ENCODE measurements around the gene NR5A2.

Gene NR5A2

DNA sequence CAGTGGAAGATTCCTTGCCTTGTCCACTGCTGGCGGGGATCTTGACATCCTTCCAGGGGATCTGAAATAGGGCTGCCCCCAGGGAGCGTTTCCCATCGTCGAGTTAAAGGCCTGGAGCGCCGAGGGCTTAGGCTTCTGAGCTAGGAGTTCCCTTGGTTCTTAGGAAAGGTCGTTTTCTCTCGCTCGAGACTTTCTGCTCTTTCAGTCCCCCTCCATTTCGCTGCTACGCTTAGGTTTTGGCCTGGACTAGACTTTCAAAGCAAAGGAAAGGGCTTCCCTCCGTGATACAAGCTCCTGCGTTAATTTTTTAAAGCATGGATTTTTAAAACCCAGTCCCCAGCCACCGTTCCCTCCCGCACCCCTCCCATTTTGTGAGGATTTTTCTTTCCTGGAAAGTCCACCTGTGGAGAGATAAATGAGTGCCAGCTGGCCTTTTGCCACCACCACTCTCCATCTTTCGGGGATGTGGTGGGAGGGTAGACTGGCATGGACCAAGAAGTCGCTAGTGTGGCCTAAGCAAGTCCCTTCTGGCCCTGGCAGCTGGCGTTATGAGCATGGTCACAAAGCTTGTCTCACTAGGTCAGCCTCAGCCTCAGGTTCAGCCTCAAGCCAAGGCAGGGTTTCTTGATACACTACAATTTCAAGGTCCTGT is 9.2 kb downstream of the NR5A2 start:
- no peak for DNase-seq

DNA sequence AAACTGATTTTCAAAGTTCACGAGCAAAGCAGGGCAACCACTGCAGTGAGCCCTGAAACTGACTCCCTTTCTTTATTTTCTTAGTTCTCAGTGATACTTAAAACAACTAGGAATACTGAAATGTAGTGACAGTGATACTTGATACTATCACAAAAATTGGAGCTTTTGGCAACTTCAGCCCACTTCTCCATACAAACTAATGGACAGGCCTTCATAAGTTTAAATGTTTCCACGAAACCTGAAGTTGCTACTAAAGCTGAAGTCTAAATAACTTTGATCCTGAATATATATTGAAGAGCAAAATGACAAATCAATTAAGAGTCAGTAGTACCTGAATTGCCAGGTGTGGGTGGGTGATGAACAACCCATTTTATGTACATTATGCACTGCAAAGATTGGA is 10.0 kb downstream of the NR5A2 start:
- DNase-seq = no peak

GRCh38 chr1:200037904-200038303 is 10.4 kb downstream of the NR5A2 start:
- DNase-seq = no peak

DNA sequence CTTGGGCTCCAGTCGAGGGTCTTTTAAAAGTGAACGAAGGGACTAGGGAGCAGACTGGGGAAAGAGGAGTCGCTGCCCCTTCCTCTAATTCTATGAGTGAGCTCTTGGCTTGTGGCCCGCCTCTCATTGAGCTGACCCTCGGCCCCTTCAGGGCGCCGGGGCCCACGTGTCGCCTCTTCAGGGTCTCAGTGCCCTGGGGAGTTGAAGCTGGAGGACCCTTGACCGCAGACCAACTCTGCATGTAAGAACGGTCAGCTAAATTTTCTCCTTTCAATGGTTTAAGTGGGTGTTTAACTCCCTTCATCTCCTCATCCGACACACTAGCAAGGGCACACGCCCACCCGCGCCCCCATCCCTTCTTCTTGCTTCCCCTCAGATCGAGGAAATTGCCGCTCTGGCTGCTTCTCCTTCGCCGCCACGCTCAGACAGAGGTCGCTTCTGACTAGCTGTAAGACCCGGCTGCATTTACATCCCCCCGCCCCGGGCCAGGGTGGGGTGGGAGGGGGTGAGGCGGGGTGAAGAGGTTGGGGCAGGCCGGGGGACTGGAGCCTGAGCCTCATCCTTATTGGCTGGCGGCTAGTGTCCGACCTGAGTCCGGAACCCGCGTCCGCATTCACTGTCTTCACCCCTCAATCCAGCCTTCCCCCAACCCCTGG is 10.9 kb downstream of the NR5A2 start:
- DNase-seq = no peak

- no peak for DNase-seq
Measured at GRCh38 chr1:200038981-200039848, 11.7 kb downstream of the NR5A2 start.

- DNase-seq = no peak
Measured at GRCh38 chr1:200039849-200040474, 12.5 kb downstream of the NR5A2 start.

GRCh38 chr1:200040481-200041138 is 13.1 kb downstream of the NR5A2 start:
- no peak for DNase-seq

GRCh38 chr1:200041337-200042118 is 14.0 kb downstream of the NR5A2 start:
- DNase-seq = no peak

DNA sequence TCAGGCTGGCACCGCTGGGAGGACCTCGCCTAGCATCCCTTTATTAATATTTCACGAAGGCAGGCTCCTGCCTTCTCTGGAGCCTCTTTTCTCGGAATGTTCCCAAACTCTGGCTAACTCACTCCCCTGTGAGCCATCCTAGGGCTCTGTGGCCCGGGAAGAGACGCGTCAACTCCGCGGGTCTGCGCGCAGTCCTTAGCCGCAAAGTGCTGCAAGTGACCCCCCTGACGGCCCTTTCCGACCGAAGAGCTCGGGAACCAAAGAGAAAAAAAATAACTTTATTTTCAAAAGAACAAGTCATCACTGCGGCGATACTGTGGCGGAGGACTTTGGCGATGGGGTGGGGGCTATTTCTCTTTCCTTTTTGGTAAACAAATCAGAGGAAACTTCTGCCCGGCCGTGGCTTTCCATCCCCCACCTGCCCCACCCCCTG is 14.6 kb downstream of the NR5A2 start:
- DNase-seq = no peak

GRCh38 chr1:200042552-200043335 is 15.2 kb downstream of the NR5A2 start:
- no peak for DNase-seq

DNA sequence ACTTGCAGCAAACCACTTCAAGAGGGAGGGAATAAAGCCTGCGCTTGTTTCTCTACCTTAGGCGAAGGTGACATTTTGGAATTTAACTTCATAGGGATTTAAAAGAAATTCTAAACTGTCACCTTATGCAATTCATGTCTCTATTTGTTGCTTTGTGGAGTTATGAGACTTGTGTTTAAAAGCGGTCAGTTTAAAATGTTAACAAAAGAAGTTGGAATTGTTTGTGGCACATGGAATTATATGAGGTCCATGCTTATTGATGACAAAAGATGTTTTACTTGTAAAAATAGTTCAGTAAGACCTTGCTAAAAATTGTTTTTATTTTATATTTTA is 15.8 kb downstream of the NR5A2 start:
- DNase-seq = no peak

- DNase-seq = no peak
Measured at GRCh38 chr1:200046115-200046514, 18.6 kb downstream of the NR5A2 start.

DNA sequence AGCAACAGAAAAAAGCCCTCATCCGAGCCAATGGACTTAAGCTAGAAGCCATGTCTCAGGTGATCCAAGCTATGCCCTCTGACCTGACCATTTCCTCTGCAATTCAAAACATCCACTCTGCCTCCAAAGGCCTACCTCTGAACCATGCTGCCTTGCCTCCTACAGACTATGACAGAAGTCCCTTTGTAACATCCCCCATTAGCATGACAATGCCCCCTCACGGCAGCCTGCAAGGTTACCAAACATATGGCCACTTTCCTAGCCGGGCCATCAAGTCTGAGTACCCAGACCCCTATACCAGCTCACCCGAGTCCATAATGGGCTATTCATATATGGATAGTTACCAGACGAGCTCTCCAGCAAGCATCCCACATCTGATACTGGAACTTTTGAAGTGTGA is 20.7 kb downstream of the NR5A2 start:
- DNase-seq = no peak

DNA sequence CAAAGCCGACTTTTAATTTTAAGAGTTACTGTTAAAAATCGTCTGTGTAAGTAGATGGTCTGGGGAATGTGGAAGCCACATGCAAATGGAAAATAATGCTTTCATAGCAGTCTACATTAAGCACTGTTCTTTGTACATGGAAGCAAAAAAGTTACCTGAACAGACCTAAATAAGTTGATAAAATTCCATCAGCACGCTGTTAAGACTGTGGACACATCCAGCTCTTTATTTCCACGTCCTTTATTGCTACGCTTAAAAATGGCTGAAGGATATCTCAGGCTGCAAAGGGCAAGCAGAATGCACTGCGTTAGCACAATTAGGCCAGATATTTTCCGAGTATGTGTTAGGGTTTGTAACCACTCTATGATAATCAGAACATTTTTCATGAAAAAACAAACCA is 22.3 kb downstream of the NR5A2 start:
- no peak for DNase-seq

DNA sequence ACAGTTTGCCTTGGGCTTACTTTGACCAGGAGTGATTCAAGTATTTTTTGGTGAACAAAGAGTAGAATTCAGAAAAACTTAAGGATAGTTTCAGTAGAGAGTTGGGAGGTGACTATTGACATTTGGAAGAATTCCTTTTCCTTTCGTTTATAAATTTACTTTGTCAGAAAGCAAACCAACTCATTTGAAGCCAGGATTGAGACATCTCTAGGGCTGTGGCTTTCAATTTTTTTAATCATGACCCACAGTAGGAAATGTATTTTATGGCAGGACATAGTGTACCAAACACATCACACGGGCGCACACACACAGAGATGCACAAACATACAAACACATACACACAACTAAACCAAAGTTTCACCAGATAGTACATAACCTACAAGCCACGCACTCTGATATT is 24.1 kb downstream of the NR5A2 start:
- DNase-seq = no peak

DNA sequence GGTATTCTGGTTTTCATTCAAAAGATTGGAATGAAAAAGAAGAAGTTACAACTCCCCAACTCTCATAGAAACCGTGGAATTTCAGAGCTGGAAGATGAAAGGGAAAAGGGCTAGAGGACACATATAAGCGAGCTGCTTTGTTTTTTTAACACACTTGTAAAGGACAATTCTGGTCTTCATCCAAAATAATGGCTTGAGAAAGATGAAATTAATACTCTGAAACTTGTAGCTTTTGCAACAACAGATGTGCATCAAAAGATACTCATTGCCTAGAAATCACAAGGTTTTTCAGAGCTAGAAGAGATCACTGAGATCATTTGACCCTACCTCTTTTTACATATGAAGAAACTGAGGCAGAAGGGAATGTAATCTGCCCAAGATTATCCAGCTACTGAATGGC is 25.6 kb downstream of the NR5A2 start:
- DNase-seq = no peak

GRCh38 chr1:200053646-200054045 is 26.1 kb downstream of the NR5A2 start:
- DNase-seq = no peak

GRCh38 chr1:200058341-200058740 is 30.8 kb downstream of the NR5A2 start:
- DNase-seq = no peak

DNA sequence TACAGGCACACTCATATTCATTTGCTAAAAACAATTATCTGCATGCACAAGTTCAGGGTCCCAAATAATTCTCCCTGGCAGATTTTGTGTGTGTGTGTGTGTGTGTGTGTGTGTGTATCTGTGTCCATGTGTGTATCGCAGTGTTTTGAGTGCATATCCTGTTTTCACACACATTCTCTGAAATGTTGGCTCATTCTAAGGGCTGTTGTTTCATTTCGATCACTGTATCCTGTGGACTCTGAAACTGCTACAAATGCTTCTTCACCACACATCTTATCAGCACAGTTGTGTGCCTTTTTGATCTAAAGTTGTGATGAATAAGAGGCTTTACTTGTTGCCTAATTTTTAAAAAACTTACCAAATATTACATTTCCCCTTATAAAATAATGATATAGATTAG is 34.6 kb downstream of the NR5A2 start:
- DNase-seq = no peak

DNA sequence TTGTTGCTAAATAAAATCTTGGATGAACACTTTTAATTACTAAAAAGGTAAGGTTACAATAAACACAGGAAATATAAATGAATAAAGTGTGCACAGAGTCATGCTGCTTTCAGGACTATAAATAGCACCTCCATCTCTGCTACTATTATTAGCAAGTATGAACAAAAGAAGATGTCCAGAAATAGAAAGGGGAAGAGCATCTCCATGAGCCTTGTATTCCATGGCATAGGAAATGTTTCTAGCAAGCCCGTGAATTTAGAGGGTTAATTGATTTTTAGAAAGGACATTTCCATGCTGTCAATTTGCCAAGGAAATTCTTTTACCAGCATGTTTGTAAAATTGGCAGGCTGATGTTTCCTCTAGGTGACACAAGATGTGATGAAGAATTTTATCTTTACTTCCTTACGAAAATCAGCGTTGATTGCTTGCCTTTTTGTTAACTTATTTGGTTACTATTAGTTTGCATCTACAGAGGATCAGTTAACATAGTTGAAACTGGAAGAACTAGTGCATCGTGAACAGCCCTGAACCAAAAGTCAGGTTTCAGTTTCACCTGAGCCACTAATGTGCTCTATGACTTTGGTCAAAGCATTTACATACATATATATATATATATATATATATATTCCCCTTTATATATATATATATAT is 45.3 kb downstream of the NR5A2 start:
- no peak for DNase-seq

DNA sequence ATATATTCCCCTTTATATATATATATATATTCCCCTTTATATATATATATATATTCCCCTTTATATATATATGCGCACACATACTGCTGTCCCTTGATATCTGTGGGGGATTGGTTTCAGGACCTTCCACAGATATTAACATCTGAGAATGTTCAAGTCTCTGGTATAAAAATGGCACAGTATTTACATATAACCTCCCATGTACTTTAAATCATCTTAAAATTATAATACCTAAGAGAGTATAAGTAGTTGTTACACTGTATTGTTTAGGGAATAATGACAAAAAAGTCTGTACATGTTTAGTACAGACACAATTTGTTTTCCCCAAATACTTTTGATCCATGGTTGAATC is 45.8 kb downstream of the NR5A2 start:
- no peak for DNase-seq
